HG02981 (cell line): ENCODE data around the gene ZNF639.
"Not testable (repeated sequence)": the region's sequence is repeated elsewhere in the genome, so short reads cannot be mapped to it uniquely, and the experiment has no call there.

Experiments
- ATAC-seq: cut with Tn5 transposase; IDR thresholded peaks from one replicate; pipeline ENCODE4 v1.9.1; 2021; ENCODE audit warnings: mild to moderate bottlenecking, moderate library complexity; ENCODE audit not compliant: unreplicated experiment

The ZNF639 gene, protein sequence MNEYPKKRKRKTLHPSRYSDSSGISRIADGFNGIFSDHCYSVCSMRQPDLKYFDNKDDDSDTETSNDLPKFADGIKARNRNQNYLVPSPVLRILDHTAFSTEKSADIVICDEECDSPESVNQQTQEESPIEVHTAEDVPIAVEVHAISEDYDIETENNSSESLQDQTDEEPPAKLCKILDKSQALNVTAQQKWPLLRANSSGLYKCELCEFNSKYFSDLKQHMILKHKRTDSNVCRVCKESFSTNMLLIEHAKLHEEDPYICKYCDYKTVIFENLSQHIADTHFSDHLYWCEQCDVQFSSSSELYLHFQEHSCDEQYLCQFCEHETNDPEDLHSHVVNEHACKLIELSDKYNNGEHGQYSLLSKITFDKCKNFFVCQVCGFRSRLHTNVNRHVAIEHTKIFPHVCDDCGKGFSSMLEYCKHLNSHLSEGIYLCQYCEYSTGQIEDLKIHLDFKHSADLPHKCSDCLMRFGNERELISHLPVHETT

DNA sequence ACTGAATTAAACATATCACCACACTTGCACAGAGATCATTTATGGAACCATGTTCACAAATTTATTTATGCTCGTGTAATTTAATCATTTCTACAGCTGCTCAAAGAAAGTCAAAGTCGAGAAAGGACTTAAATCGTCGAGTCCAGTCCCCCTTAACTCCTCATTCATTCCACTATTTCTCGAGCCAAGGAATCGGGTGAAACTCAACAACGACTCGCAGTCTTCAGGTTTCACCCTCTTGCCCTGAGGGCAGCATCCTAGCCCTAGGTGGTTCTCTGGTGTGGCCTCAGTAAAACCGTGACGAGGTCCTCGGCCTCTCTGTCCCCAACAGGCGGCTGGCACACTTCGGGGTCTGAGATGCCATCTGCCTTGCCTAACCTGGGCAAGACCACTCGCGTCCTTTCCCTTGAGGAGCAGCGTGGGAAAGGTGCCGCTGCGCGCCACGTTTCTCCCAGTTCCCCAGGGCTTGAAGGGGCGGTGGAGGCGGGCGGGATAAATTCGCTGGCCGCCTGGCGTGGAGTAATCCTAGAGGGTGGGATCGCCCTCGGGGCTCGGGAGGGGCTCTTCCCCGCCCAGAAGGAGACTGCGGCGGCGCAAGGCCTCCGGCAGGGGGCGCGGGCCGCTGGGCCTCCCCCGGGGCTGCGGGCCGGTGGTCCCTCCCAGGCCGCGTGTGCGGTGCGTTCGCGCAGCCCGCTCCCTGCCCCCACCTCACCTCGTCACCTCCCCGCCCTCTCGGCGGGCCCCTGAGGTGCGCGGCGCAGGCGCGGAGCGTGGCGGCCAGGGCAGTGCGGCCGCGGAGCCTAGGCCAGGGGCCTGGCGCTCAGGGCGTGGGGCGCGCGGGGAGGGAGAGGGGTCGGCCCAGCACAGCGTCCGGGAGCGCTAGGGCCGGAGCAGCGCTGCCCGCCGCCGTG lies at the start of gene ZNF639:
ZNF639 (plus strand) TSS at position 746 of the 911 bp plus-strand sequence. CDS start 5,263 bp downstream, outside the sequence.
- ATAC-seq, result peak; percentile 75

DNA sequence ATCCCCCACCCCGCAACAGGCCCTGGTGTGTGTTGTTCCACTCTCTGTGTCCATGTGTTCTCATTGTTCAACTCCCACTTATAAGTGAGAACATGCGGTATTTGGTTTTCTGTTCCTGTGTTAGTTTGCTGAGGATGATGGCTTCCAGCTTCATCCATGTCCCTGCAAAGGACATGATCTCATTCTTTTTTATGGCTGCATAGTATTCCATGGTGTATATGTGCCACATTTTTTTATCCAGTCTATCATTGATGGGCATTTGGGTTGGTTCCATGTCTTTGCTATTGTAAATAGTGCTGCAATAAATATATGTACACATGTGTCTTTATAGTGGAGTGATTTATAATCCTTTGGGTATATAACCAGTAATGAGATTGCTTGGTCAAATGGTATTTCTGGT lies 48.4 kb upstream of the ZNF639 start:
- not testable (repeated sequence) for ATAC-seq

DNA sequence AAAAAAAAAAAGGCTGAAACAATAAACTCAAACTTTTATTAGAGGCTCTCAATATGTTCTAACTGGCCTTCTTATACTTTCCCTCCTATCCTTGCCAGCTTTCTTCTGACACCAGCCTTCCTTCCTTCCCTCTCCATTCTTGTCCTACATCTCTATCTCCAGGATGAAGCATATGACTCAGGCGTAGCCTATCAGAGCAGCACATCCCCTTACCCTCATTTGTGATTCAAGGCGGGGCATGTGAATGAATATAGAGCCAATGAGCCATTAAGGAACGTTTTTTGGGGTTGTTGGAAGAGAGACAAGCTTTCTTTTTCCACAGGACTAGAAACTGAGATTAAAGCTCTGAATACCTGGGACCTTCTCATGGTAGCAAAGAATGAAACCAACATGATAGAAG lies 46.8 kb upstream of the ZNF639 start:
- ATAC-seq, result no peak

DNA sequence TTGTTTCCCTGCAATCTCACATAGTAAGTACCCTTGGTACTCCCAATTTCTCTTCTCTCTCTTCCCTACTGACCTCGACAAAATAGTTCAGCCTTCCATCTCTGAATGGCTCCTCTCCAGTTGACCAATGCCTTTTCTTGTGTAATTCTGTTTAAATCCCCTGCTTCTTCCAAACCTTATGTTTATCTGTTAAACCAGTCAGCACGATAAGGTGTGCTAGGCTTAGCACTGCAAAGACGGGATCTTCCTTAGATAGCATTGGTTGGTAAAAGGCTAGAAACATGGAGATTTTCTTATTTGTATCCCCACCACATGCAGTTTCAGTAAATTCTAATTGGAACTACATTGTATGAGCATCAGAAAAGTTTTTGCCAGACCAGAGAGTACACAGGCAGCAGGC lies 46.1 kb upstream of the ZNF639 start:
- no peak for ATAC-seq

DNA sequence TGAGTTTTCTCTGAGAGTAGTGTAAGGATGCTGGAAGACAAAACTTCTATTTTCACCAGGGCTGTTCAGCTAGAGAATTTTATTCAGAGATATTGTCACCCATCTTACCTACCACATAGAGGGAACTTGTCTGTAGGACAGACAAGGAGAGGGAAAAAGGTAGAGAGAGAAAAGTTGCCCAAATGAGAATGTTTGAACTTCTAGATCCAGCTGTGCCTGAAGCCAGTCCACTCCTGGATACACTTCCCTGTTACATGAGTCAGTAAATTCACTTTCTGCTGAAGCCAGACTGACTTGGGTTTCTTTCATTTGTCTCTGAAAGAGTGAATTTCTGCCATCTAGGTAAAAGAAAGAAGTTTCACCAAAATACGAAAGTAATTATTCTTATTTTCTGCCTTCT lies 44.7 kb upstream of the ZNF639 start:
- ATAC-seq, result no peak

DNA sequence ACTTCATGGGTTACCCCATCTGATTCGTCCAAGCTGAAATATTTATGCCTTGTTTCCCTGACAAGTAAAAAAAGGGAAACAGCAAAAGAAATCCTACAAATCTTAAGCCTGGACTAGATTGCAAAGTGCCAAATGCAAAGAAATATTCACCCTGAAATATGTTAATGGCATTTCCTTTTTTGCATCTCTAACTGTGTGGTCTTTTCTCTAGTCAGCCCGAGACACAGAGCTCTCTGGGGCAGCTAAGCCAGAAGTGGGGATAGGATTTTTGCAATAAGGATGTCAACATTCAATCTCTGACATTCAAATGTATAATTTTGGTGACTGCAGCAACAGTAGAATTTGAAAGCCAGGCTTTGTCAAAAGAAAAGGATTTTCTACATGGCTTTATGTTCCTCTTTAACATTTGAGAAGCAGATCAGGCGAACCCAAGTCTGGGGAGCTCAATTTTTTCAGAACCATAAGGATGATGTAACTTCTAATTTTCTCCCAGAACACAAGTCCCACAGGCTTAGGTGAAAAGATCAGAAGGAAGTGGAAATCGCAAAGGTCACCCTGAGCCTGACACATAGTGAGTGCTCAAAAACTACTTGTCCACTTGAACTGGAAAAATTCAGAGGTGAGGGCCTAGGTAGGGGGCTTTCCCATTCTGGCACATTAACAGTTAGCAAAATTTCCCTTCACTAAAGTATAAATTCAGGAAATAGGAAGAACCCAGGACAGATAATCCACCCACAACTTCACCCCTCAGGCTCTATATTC lies 43.7 kb upstream of the ZNF639 start:
- no peak for ATAC-seq

DNA sequence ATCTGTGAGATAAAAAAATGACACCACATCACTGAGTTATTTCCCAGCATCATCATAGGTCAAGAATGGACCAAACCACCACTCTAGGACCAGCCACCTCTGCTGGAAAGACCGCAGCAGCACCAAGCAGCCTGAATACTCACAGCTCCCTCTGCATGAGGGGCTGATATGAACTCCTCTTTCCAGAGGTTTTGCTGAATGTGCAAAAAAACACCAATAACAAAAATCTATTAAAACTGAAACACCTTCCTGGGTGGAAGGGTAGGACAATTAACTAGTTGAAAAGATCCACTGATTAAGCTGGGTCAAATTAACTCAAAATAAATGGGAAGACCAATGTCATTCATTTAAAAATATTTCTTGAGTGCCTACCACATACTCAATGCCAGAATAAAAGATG lies 43.0 kb upstream of the ZNF639 start:
- no peak for ATAC-seq

DNA sequence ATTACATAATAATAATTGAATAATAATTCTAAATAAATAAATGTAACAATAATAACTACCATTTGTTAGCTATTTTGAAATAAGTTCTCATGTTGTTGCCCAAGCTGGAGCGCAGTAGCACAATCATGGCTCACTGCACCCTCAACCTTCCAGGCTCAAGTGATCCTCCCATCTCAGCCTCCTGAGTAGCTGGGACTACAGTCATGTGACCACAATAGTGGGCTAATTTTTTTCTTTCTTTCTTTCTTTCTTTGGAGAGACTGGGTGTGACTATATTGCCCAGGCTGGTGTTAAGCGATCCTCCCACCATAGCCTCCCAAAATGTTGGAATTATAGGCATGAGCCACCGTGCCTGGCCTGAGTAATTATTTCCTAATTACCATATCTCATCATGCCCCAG lies 41.0 kb upstream of the ZNF639 start:
- no peak for ATAC-seq

DNA sequence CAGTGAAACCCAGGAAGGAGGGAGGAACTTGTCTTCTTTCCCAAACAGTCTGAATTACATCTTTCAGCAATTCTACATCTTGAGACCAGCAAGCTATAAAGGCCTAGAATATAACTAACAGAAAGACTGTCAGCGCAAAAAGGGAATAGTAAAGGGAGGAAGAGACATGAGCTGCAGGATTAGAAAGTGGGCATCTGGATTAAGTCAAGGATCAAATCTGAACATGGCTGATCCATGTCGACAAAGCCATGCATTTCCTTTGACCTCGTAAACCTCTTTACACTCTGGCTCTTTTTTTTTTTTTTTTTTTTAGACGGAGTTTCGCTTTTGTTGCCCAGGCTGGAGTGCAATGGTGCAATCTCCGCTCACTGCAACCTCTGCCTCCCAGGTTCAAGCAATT lies 36.5 kb upstream of the ZNF639 start:
- ATAC-seq, result no peak

DNA sequence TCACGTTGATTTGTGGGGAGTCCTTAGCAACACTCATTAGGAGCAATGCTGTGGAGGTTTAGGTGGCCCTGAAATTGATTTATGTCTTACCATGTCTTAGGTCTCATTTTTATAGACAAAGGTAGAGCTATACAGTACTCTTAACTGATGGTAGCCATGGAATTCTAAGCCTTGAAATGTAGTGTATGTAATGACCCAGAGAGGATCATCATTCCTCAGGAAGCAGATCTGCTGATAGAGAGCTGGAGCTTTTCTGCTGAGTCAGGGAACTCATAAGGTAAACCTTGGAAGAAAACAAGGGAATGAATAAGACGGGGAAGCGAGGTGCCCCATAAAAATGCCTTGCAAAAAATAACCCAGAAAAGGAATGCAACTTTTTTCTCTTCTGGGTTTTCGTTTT lies 34.0 kb upstream of the ZNF639 start:
- no peak for ATAC-seq

DNA sequence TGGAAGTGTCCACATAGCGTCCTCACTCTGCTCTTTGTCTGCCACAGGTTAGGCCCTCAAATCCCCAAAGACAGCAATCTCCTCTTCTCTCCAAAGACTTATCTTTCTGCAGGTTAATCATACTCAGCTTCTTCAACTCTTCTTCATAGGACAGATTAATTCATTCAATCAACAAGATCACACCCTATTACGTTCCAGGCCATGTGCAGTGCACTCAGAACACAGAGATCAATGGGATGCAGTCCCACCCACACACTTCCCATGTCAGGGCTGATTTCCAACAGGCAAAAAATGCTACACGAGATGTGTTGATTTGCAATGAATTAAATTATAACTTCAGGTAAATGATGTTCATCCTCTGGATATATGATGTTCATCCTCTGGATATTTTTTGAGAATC lies 33.5 kb upstream of the ZNF639 start:
- ATAC-seq, result no peak

DNA sequence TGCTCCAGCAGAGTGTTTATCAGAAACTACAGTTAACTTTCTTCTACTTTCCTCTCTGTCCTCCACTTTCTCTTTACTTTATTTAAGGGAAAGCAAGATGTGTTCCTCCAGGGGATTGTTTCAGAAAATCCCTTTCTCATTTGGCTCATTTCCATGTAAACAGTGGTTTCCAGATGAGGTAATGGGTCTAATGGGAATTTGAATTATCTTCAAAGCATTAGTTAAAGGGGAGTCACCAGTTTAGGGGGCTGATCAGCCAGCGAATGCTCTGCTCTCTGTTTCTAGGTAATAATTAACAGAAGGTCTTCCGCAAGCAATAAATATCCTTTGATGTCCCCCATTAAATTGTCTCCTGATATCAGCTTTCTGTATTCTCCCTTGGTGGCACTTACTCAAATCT lies 30.4 kb upstream of the ZNF639 start:
- ATAC-seq, result no peak

DNA sequence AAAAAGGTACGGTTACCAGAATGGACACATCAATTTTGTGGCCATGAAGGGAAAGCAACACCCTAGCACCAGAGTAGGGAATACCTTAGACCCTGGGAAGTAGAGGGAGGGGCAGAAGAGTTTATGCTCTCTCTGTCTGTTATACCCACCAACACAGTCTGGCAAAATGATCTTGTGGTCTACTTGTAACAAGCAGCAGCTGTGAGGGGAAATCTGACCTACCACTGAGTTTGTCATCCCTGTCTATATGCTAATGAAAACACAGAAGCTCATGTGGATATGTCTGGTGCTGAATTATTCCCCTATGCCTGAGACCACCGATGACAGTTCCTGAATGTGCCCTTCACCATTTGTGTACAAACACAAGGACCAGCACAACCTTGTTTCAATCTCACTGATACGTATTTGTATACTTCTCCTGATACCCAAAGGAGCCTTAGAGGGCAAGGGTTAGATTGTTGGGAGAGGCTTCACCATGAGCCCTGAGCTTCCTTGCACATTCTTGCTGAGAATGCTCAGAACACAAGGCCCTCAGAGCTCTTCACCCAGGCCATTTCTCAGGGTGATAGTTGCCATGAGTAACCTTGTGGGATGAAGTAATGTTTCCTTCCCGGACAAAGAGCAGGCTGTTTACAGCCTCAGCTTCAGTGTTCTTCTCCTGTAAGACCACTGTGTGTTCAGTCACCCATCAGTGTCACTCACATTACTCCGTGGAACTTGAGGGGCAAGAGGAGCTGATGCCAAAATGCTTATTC lies 24.7 kb upstream of the ZNF639 start:
- ATAC-seq, result no peak

DNA sequence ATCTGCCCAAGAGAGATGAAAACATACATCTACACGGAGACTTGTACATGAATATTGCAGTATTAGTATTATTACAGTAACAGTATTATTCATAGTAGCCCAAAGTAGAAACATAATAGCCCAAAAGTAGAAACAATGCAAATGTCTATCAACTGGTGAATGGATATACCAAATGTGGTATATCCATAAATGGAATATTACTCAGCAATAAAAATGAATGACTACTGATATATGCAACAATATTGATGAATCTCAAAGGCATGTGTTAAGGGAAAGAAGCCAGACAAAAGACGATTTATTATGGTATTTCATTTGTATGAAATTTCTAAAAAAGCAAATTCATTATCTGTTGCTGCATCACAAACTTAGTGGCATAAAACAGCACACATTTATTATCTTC lies 23.5 kb upstream of the ZNF639 start:
- ATAC-seq, result no peak

DNA sequence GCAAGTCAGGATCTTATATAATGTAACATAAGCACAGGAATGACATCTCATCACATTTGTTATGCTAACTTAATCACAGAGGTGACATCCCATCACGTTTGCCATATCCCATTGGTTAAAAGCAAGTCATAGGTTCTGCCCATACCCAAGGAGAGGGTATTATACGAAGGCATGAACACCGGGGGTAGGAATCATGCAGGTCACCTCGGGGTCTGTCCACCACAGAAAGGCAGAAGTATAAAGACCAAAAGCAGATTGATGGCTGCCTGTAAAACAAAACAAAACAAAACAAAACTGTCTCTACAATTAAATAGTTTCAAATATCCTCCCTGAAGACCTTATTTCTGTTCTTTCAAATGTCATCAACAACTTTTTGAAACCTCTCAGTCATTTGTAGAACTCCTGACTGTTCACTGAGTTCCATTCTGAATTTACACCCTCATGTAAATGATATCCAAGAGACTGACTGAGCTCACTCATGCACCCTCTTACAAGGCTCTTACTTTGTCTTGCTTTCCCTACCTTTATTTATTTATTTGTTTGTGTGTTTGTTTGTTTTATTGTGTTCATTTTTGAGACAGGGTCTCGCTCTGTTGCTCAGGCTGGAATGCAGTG lies 22.7 kb upstream of the ZNF639 start:
- ATAC-seq, result no peak

DNA sequence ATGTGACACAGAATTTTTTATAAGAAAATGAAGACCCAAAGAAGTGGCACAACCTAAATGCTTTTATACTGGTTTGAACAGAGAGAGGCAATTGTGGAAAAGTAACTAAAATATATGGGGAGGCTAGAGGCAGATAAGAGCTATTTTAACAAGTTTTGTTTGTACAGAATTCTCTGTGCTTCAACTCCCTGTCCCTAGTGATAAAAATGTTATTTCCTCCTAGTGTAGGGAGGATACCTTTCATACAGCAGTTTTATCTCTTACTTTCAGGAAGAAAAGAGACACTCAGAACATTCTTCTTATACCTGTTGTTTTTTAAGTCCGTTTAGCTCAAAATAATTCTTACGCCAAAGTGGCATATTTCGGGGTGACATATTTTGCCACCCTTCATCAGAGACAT lies 21.2 kb upstream of the ZNF639 start:
- ATAC-seq, result no peak

DNA sequence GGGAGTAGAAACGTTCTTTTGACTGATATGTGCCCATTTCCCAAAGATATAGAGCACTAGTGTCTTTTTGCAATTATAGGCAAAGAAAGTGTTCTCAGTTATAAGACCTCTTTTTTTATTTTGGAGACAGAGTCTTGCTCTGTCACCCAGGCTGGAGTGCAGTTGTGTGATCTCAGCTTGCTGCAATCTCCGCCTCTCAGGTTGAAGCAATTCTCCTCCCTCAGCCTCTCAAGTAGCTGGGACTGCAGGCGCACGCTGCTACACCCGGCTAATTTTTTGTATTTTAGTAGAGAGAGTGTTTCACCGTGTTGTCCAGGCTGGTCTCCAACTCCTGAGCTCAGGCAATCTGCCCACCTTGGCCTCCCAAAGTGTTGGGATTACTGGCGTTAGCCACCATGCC lies 20.7 kb upstream of the ZNF639 start:
- ATAC-seq, result no peak

DNA sequence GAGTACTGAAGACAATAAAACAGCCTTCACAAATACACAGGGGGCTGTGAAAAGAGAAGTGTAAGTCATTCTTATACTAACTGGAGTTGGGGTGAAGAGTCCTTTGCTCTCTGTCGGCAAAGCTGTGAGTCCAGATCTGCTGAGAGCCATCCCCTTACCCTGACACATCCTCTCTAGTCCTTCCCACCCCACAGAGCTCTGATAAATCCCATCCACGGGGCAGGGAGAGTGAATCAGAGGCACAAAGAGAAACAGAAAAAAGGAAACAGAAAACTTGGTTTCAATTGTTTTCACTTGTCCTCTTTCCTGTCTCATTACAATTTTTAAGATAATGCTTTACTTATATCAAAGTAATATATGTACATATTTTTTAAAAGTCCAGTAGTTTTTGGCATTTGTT lies 18.2 kb upstream of the ZNF639 start:
- no peak for ATAC-seq

DNA sequence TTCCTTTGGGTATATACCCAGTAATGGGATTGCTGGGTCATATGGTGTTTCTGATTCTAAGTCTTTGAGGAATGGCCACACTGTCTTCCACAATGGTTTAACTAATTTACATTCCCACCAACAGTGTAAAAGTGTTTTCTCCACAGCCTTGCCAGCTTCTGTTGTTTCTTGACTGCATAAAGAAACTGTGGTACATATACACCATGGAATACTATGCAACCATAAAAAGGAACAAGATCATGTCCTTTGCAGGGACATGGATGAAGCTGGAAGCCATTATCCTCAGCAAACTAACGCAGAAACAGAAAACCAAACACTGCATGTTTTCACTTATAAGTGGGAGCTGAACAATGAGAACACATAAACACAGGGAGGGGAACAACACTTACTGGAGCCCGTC lies 15.5 kb upstream of the ZNF639 start:
- ATAC-seq, result not testable (repeated sequence)

DNA sequence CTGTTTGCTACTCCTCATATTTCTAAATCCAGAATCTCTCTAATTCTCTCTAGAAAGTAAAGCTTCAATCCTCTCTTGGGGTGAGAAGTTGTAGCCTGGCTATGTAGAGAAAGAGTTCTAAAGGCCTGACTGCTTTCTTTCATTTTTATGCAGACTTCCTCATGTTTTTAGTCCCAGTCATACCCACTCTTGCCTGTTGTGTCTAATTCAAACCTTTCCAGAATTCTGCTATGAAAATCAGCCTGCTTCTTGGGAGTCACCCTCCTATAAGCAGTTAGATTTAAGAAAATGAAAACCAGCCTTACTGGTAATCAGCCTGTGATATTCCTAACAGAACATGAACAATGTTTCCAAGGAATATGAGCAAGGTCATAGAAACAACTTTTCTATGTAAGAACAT lies 14.8 kb upstream of the ZNF639 start:
- no peak for ATAC-seq
